Measurements from ENCODE around the gene TTPAL.

TTPAL gene

GRCh38 chr20:44442298-44443070 lies 33.2 kb upstream of the TTPAL start:
- DNase-seq (ENCODE audit: low read depth): no peak

GRCh38 chr20:44445742-44446710 lies 29.6 kb upstream of the TTPAL start:
- DNase-seq (ENCODE audit: low read depth): no peak

- DNase-seq (ENCODE audit: low read depth): no peak
Measured at GRCh38 chr20:44447827-44448419, 27.8 kb upstream of the TTPAL start.

GRCh38 chr20:44448753-44449546 lies 26.7 kb upstream of the TTPAL start:
- DNase-seq (ENCODE audit: low read depth): no peak

GRCh38 chr20:44449864-44450263 lies 25.8 kb upstream of the TTPAL start:
- DNase-seq (ENCODE audit: low read depth): no peak

GRCh38 chr20:44450281-44450889 lies 25.3 kb upstream of the TTPAL start:
- no peak for DNase-seq (ENCODE audit: low read depth)

- DNase-seq (ENCODE audit: low read depth): no peak
Measured at GRCh38 chr20:44450903-44451450, 24.7 kb upstream of the TTPAL start.

- no peak for DNase-seq (ENCODE audit: low read depth)
Measured at GRCh38 chr20:44454306-44454963, 21.2 kb upstream of the TTPAL start.

GRCh38 chr20:44455126-44455525 lies 20.5 kb upstream of the TTPAL start:
- DNase-seq (ENCODE audit: low read depth): no peak

- DNase-seq (ENCODE audit: low read depth): no peak
Measured at GRCh38 chr20:44456611-44457010, 19.1 kb upstream of the TTPAL start.

GRCh38 chr20:44457016-44457415 lies 18.7 kb upstream of the TTPAL start:
- DNase-seq (ENCODE audit: low read depth): no peak

- DNase-seq (ENCODE audit: low read depth): no peak
Measured at GRCh38 chr20:44459271-44459670, 16.4 kb upstream of the TTPAL start.

- DNase-seq (ENCODE audit: low read depth): no peak
Measured at GRCh38 chr20:44460795-44461141, 14.9 kb upstream of the TTPAL start.

GRCh38 chr20:44461142-44461802 lies 14.4 kb upstream of the TTPAL start:
- no peak for DNase-seq (ENCODE audit: low read depth)

GRCh38 chr20:44461803-44462174 lies 13.9 kb upstream of the TTPAL start:
- no peak for DNase-seq (ENCODE audit: low read depth)

- no peak for DNase-seq (ENCODE audit: low read depth)
Measured at GRCh38 chr20:44463466-44463865, 12.2 kb upstream of the TTPAL start.

- no peak for DNase-seq (ENCODE audit: low read depth)
Measured at GRCh38 chr20:44464514-44464913, 11.2 kb upstream of the TTPAL start.

GRCh38 chr20:44465001-44465560 lies 10.6 kb upstream of the TTPAL start:
- DNase-seq (ENCODE audit: low read depth): no peak

- DNase-seq (ENCODE audit: low read depth): no peak
Measured at GRCh38 chr20:44467289-44467883, 8.3 kb upstream of the TTPAL start.

Data from stimulated activated CD4-positive, alpha-beta T cell treated with anti-CD3 and anti-CD28 coated beads, Interleukin-2, amount 100 ng/mL, for 4 hours (primary cell).